ENCODE measurements around the gene NXPE3.
A peak's percentile ranks its signal among the peaks of the same experiment; 100 is the strongest.

Gene NXPE3

DNA sequence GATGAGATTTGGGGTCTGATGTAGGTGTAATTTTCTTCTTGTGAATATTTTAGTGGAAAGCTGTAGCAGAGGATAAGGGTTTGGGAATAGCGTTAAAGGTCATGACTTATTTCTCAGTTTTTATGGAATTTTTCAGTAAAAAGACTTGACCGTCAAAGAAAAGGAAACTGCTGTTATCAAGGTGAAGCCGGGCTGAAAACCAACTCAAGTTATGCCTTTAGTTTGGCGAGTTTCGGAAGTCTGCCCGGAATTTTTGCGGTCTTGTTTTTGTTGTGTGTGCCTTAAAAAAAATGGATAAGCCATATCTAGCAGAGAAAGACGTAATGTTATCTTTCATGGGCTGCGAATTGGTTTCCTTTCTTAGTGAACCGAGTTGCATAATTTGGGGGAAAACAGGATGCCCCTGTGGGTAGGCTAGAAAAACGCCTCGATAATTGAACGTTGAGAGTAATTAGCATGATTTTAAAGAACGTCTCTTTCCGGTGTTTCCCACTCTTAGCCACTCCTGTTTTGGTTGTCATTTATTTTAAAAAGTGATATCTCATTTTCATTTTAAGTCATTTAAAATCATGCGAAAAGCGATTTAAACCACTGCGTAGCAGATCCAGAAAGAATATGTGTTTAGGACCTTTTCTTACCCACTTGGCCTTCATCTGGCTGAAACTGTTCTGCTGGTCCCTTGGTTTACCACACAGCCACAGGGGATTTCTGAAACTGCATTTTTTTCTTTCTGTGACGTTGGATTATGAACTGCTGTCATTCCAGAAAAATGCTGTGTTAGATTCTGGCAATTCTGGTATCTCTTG lies 71.4 kb downstream of the NXPE3 start:
- TF ChIP-seq, protein P1, sequence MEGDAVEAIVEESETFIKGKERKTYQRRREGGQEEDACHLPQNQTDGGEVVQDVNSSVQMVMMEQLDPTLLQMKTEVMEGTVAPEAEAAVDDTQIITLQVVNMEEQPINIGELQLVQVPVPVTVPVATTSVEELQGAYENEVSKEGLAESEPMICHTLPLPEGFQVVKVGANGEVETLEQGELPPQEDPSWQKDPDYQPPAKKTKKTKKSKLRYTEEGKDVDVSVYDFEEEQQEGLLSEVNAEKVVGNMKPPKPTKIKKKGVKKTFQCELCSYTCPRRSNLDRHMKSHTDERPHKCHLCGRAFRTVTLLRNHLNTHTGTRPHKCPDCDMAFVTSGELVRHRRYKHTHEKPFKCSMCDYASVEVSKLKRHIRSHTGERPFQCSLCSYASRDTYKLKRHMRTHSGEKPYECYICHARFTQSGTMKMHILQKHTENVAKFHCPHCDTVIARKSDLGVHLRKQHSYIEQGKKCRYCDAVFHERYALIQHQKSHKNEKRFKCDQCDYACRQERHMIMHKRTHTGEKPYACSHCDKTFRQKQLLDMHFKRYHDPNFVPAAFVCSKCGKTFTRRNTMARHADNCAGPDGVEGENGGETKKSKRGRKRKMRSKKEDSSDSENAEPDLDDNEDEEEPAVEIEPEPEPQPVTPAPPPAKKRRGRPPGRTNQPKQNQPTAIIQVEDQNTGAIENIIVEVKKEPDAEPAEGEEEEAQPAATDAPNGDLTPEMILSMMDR (IDR thresholded peaks at IDR 0.05; ENCODE audit: control insufficient read depth, insufficient read depth, low read depth, low read length, missing control alignments), result no peak
- H3K4me3 ChIP-seq (ENCODE audit: control insufficient read depth, low read depth, low read length), result peak overlapping the region; percentile 68
- peak; percentile 52 for DNase-seq (ENCODE audit: low read depth)

GRCh38 chr3:101851072-101851770 lies 72.2 kb downstream of the NXPE3 start:
- DNase-seq (ENCODE audit: low read depth), result no peak
- H3K4me3 ChIP-seq (ENCODE audit: control insufficient read depth, low read depth, low read length), result peak overlapping the region; percentile 68
- TF ChIP-seq, protein P1 (IDR thresholded peaks at IDR 0.05; ENCODE audit: control insufficient read depth, insufficient read depth, low read depth, low read length, missing control alignments), result no peak

DNA sequence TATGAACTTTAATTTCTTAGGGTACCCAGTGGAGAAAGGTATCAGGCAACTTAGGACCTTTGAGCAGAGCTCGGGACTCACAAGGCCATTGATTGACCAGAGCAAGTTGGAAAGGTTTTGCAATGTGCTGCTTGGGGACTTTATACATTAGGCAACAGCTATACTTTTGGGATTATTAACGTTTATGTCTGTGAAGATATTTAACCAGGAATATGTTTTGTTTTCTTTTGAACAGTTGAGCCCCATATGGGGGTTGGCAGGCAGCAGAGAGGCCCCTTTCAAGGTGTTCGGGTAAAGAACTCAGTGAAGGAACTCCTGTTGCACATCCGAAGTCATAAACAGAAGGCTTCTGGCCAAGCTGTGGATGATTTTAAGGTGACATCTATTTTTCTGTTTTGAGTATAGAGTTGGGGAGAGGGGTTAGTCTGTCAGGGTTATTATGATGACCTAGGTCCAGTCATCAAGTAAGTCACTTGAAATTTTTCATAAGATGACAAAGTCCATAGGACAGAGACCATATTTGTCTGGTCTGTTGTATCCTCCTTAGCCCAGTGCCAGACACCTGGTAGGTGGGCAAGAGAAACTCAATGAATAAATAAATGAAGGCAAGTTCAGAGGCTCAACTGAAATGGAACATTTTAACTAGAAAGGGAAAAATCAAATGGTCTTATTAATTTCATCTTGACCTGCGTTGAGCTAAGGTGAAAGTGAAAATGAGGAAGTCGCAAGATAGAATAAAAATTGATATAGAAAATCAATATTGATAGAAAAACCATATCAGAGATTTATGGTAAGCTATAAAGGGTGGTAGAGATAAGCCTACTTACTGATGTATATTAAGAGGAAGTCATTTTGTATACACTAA lies 73.1 kb downstream of the NXPE3 start:
- no peak for DNase-seq (ENCODE audit: low read depth)
- TF ChIP-seq, protein P1 (IDR thresholded peaks at IDR 0.05; ENCODE audit: control insufficient read depth, insufficient read depth, low read depth, low read length, missing control alignments), result no peak
- H3K4me3 ChIP-seq (ENCODE audit: control insufficient read depth, low read depth, low read length), result peak overlapping the region; percentile 68

DNA sequence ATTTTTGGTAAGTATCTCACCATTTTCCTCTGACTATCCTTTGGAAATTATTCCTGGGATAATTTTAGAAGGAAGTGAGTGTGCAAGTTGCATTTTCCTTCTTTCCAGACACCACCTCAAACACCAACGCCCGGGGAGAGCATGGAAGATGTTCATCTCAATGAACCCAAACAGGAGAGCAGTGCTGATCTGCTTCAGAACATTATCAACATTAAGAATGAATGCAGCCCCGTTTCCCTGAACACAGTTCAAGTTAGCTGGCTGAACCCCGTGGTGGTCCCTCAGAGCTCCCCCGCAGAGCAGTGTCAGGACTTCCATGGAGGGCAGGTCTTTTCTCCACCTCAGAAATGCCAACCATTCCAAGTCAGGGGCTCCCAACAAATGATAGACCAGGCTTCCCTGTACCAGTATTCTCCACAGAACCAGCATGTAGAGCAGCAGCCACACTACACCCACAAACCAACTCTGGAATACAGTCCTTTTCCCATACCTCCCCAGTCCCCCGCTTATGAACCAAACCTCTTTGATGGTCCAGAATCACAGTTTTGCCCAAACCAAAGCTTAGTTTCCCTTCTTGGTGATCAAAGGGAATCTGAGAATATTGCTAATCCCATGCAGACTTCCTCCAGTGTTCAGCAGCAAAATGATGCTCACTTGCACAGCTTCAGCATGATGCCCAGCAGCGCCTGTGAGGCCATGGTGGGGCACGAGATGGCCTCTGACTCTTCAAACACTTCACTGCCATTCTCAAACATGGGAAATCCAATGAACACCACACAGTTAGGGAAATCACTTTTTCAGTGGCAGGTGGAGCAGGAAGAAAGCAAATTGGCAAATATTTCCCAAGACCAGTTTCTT lies 74.2 kb downstream of the NXPE3 start:
- DNase-seq (ENCODE audit: low read depth), result no peak
- no peak overlapping the region for H3K4me3 ChIP-seq (ENCODE audit: control insufficient read depth, low read depth, low read length)

DNA sequence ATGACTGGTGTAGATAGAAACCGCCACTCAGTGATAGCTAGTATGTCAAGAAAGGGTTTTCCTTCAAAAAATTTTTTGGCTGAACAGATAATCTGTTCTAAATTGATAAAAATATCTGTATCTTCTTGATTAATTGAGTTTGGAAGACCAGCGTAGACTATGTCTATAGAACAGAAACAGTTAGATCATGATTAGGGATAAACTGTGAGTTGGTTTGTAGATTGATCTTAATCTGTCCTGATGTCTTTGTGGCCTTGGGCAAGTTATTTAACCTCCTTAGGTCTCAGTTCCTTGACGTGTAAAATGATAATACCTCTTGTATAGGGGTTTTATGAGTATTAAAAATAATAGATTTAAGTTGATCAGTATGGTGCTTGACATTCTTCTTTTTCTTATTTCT lies 75.0 kb downstream of the NXPE3 start:
- TF ChIP-seq, protein P1 (IDR thresholded peaks at IDR 0.05; ENCODE audit: control insufficient read depth, insufficient read depth, low read depth, low read length, missing control alignments), result no peak
- H3K4me3 ChIP-seq (ENCODE audit: control insufficient read depth, low read depth, low read length), result no peak overlapping the region
- DNase-seq (ENCODE audit: low read depth), result no peak

More for the DNA sequence above, 74.2 kb downstream of the NXPE3 start:
- TF ChIP-seq, protein P1 (IDR thresholded peaks at IDR 0.05; ENCODE audit: control insufficient read depth, insufficient read depth, low read depth, low read length, missing control alignments), result no peak
